Nephron (organoid): Measurements from ENCODE around the gene IGF2R.
"Not testable (repeated sequence)": the region's sequence is repeated elsewhere in the genome, so short reads cannot be mapped to it uniquely, and the experiment has no call there.

Experiments
- H3K27ac Mint-ChIP-seq, 3 experiments: 2 replicates each; pipeline ENCODE4 v1.8.0; 2020; ENCODE audit warnings: mixed read lengths in 3 of 3, mild to moderate bottlenecking in 2 of 3, moderate library complexity in 1 of 3
- H3K27me3 Mint-ChIP-seq: 2 replicates; pipeline ENCODE4 v1.8.0; 2021; ENCODE audit warnings: low read depth, mild to moderate bottlenecking, moderate library complexity, mixed read lengths
- H3K36me3 Mint-ChIP-seq: 2 replicates; pipeline ENCODE4 v1.8.0; 2020; ENCODE audit warnings: low read depth, mixed read lengths
- H3K4me1 Mint-ChIP-seq: 2 replicates; pipeline ENCODE4 v1.8.0; 2020; ENCODE audit warnings: mixed read lengths
- H3K4me3 Mint-ChIP-seq, 3 experiments: 2 replicates each; pipeline ENCODE4 v1.8.0; 2020; ENCODE audit warnings: mild to moderate bottlenecking in 3 of 3, mixed read lengths in 3 of 3, moderate library complexity in 2 of 3
- H3K9me3 Mint-ChIP-seq: 2 replicates; pipeline ENCODE4 v1.8.0; 2020; ENCODE audit warnings: mixed read lengths
- TF ChIP-seq, protein P1 (sequence below), 3 experiments: fragments of 200-600 bp; sonication (generic); IDR thresholded peaks; one replicate each; pipeline ENCODE4 v1.5.0; 2021; ENCODE audit warnings: antibody characterized with exemption in 3 of 3; ENCODE audit not compliant: unreplicated experiment in 3 of 3

Gene IGF2R

DNA sequence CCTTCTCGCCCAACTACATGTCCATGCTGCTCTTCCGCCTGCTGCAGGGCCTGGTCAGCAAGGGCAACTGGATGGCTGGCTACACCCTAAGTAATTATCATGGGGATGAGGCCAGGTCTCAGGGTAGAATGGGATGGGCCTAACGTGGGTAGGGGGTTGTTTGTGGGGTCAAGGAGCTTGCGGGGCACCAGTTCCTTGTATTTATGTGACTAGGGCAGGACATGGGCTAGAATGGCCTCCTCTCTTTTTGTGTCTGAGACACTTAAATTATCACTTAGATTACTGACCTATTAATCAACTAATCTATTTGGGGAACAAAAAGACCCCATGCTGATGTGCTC is 163.4 kb downstream of the IGF2R start:
- H3K9me3 Mint-ChIP-seq = no peaks in the 10 kb centered on the region

DNA sequence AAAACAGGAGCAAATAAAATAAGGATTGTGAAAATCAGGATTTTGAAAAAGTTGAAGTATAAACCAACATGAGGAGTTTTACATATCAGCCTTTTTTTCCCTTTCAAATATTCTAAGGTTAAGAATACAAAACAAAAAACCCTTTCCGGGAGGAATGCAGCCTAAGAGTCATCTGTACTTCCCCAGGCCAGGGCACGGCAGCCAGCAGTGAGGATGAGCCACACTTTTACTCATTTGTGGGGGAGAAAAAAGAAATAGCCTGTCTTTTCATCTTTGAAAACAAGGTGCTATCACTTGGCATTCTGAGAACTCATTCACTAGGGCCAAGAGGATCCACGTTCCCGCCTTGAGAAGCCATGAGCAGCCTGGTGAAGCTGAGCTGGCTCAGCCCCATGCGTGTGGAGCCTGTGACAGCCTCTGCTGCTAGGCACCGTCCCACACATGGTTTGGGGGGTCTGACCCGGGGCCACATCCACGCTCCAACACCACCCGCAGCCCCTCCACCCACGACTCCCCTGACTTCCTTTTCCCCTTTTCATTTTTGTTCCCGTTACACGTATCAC is 164.0 kb downstream of the IGF2R start:
- Mint-ChIP-seq H3K27ac (no peak overlapping the region), H3K9me3 (no peaks in the 10 kb centered on the region), H3K4me3 (no peak overlapping the region), H3K4me1 (peaks cover under 1% of the 10 kb centered on the region), H3K27me3 (peaks cover 9% of the 10 kb centered on the region), H3K36me3 (peaks cover 4% of the 10 kb centered on the region)
- TF ChIP-seq, protein P1, sequence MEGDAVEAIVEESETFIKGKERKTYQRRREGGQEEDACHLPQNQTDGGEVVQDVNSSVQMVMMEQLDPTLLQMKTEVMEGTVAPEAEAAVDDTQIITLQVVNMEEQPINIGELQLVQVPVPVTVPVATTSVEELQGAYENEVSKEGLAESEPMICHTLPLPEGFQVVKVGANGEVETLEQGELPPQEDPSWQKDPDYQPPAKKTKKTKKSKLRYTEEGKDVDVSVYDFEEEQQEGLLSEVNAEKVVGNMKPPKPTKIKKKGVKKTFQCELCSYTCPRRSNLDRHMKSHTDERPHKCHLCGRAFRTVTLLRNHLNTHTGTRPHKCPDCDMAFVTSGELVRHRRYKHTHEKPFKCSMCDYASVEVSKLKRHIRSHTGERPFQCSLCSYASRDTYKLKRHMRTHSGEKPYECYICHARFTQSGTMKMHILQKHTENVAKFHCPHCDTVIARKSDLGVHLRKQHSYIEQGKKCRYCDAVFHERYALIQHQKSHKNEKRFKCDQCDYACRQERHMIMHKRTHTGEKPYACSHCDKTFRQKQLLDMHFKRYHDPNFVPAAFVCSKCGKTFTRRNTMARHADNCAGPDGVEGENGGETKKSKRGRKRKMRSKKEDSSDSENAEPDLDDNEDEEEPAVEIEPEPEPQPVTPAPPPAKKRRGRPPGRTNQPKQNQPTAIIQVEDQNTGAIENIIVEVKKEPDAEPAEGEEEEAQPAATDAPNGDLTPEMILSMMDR (IDR thresholded peaks at IDR 0.05; ENCODE audit: unreplicated experiment in 3 of 3) = no peak

More for the DNA sequence above, 163.4 kb downstream of the IGF2R start:
- H3K4me1 Mint-ChIP-seq = no peaks in the 10 kb centered on the region
- H3K27me3 Mint-ChIP-seq = peaks cover 9% of the 10 kb centered on the region
- H3K27ac Mint-ChIP-seq = no peak overlapping the region
- H3K36me3 Mint-ChIP-seq = peaks cover 4% of the 10 kb centered on the region
- H3K4me3 Mint-ChIP-seq = no peak overlapping the region
- TF ChIP-seq, protein P1 (IDR thresholded peaks at IDR 0.05; ENCODE audit: unreplicated experiment in 3 of 3) = no peak

DNA sequence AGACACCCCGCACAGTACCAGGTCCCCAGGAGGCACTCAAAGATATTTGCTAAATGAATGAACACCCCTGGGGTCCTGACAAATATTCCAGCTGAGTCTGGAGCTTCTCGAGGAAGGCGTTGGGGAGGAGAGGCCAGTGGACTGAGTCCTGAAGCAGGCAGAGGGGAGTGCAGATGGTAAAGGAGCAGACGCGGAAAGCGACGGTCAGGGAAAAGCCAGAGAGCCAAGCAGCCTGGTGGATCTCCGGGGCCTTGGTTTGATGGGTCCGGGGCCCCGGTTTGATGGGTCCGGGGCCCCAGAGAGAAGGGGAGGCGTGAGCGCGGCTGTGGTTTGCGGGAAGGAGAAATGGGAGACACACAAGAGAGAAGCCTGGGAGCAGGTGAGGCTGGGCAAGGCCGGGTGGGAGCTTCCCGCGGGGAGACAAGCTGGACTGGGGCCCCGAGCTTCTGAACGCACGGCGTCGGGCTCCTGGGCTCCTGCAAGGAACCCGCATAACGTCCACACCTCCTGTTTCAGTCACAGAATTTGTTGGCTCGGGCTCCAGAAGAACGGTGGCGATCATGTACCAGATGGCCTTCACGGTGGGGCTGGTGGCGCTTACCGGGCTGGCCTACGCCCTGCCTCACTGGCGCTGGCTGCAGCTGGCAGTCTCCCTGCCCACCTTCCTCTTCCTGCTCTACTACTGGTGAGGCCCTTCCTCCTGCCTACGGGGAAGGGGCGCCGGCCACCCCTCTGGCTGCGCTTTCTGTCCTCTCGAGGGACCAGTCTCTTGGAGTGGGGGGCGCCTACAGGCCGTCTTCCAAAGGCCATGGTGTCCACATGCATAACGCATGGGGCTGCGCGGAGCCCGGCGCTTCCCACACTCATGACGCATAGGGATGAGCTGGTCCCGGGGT is 164.8 kb downstream of the IGF2R start:
- Mint-ChIP-seq H3K27me3 (peaks cover 9% of the 10 kb centered on the region), H3K27ac (no peak overlapping the region), H3K4me3 (no peak overlapping the region)

DNA sequence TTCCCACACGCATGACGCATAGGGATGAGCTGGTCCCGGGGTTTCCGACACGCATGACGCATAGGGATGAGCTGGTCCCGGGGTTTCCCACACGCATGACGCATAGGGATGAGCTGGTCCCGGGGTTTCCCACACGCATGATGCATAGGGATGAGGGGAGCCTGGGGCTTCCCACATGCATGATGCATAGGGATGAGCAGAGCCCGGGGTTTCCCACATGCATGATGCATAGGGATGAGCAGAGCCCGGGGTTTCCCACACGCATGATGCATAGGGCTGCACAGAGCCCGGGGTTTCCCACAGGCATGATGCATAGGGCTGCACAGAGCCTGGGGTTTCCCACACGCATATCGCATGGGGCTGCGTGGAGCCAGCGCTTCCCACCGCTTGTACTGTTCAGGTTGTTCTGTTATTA is 165.5 kb downstream of the IGF2R start:
- not testable (repeated sequence) for H3K27ac Mint-ChIP-seq, H3K36me3 Mint-ChIP-seq, H3K4me3 Mint-ChIP-seq, H3K9me3 Mint-ChIP-seq, H3K27me3 Mint-ChIP-seq
- peaks cover 14% of the 10 kb centered on the region for H3K4me1 Mint-ChIP-seq

More for the DNA sequence above, 164.8 kb downstream of the IGF2R start:
- H3K36me3 Mint-ChIP-seq = peaks cover 4% of the 10 kb centered on the region
- TF ChIP-seq, protein P1 (IDR thresholded peaks at IDR 0.05; ENCODE audit: unreplicated experiment in 3 of 3) = no peak
- no peaks in the 10 kb centered on the region for H3K9me3 Mint-ChIP-seq
- peaks cover 9% of the 10 kb centered on the region for H3K4me1 Mint-ChIP-seq

DNA sequence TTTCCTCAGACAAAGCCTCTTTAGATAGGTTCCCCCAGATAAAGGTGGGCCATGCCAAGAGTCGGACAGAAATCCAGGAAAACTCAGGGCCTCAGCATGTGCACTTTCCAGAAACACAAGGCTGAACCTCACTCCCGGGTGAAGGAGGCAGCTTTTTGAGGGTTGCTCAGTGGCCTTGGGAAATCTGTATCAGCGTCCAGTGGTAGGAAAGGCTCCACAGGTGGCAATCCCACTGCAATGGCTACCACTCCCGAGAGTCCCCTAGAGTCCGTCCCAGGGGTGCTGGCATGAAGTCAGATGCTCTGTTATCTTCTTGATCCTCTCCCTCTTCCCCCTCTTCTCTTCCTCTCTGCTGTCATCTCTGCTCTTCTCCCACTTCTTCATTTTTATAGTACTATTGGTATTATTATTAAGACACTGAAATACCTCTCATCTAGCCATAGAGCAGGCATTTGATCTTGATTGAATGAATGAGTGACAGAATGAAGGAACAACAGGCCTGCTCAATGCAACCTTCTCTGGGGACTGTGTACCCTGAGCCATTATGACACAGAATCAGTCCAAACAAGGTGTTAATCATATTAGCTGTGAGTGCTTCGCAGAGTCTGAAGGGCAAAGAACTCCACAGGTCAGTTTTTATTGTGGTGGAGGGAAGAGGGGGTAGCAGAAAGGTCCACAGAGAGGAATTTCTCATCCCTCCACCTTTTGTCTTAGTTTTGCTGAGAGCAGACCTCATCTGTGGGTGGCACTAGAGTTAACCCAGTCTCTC is 166.1 kb downstream of the IGF2R start:
- H3K4me3 Mint-ChIP-seq = no peak overlapping the region
- H3K27ac Mint-ChIP-seq = peak overlapping the region in 1 of 3 experiments; percentile 67
- TF ChIP-seq, protein P1 (IDR thresholded peaks at IDR 0.05; ENCODE audit: unreplicated experiment in 3 of 3) = no peak
- H3K36me3 Mint-ChIP-seq = no peaks in the 10 kb centered on the region
- H3K9me3 Mint-ChIP-seq = no peaks in the 10 kb centered on the region
- H3K4me1 Mint-ChIP-seq = peaks cover 19% of the 10 kb centered on the region
- peaks cover 9% of the 10 kb centered on the region for H3K27me3 Mint-ChIP-seq
